Transverse colon (tissue), 3 donors: ENCODE measurements around the gene STAT6.

ENCODE experiments used
- CTCF ChIP-seq, 5 experiments: fragments of 200-600 bp in 3 of 5; fragments of 450-650 bp in 2 of 5; sonication (generic) in 3 of 5; IDR thresholded peaks; 1 replicate in 2 of 5; 2 replicates in 3 of 5; pipeline ENCODE4 v1.5.1; 2016 to 2017; ENCODE audit warnings: antibody characterized with exemption in 5 of 5, inconsistent platforms in 3 of 5, mild to moderate bottlenecking in 2 of 5, moderate library complexity in 1 of 5
- EP300 ChIP-seq: sonication (generic); formaldehyde crosslinking; IDR thresholded peaks from one replicate; pipeline ENCODE4 v1.6.1; 2017; ENCODE audit warnings: antibody characterized with exemption, low read depth
- POLR2A ChIP-seq: fragments of 450-650 bp; IDR thresholded peaks from one replicate; pipeline ENCODE4 v1.6.1; 2016; ENCODE audit warnings: antibody characterized with exemption, mild to moderate bottlenecking, moderate library complexity

- TF ChIP-seq CTCF (IDR thresholded peaks at IDR 0.05) (no peak), POLR2A (no peak), EP300 (no peak)
Observed at GRCh38 chr12:57092529-57092862, 18.7 kb downstream of the STAT6 start.
